Suppressor macrophage treated with lipopolysaccharide for 1 hour (primary cell): ENCODE data around the gene GIGYF1.
"Not testable (repeated sequence)": the region's sequence is repeated elsewhere in the genome, so short reads cannot be mapped to it uniquely, and the experiment has no call there.

Experiments used
- DNase-seq, 3 donors: peaks; one replicate each; pipeline ENCODE4 v3.0.0-alpha.2; 2020 to 2022

GIGYF1 gene

DNA sequence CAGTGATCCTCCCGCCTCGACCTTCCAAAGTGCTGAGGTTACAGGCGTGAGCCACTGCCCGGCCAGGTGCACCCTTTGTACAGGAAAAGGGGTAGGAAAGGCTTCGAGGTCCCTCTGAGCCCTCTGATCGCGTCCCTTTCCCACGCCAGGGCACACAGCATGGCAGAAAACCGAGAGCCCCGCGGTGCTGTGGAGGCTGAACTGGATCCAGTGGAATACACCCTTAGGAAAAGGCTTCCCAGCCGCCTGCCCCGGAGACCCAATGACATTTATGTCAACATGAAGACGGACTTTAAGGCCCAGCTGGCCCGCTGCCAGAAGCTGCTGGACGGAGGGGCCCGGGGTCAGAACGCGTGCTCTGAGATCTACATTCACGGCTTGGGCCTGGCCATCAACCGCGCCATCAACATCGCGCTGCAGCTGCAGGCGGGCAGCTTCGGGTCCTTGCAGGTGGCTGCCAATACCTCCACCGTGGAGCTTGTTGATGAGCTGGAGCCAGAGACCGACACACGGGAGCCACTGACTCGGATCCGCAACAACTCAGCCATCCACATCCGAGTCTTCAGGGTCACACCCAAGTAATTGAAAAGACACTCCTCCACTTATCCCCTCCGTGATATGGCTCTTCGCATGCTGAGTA, 12.7 kb upstream of the GIGYF1 start:
- DNase-seq, result no peak

DNA sequence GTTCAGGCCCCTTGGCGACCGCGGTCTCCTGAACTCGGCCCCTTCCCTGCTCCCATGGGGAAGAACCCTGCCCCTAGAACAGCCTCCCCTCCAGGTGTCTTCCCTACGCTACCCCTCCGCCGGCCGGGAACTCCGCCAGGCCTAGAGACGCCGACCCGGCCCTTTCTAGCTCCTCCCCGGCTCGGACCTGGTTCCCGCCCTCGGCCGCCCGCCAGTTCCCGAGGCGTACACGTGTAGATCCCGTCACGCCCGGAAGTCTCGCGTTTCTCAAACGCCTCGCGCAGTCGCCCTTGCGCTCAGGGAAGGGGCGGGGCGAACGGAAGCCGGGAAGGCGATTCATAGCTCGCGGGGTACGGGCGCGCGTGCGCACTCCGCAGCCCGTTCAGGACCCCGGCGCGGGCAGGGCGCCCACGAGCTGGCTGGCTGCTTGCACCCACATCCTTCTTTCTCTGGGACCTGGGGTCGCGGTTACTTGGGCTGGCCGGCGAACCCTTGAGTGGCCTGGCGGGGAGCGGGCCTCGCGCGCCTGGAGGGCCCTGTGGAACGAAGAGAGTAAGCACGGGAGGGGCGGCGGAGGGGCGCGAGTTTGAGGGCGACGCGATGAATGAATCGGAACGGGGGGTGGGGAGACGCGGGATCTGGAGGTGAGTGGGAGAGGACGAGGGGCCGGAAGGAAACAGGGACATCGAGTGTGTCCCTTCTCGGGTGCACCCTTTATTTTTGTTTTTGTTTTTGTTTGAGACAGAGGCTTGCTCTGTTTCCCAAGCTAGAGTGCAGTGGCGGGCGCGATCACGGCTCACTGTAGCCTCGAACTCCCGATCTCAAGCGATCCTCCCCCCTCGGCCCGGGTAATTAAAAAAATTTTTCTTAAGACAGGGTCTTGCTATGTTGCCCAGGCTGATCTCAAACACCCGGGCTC, 12.0 kb upstream of the GIGYF1 start, which contains the start of gene POP7:
POP7 (plus strand) TSS at position 369 of the 919 bp plus-strand sequence. CDS start 710 bp downstream, outside the sequence.
- peak; percentile 99 to 100 (median 100) for DNase-seq

DNA sequence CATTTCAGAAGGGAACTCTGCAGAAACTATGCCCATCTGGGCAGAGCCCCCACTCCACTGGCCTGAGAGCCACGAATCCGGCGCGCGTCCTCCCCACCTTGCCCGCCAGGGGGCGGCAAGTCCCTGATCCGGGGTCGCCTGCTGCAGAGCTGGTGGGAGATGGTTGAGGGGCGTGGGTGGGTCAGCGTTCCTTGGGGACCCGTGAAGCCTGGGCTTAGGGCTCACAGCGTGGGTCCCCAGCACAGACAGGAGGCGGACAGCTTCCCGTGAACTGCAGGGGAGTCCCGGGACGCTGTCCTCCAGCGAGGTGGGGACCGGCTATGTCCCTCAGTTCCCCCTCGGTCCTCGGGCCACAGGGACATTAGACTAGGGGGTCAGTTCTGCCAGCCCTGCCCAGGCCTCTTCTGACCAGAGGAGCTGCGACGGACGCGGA, 11.3 kb upstream of the GIGYF1 start:
- peak; percentile 75 to 89 (median 75) for DNase-seq

DNA sequence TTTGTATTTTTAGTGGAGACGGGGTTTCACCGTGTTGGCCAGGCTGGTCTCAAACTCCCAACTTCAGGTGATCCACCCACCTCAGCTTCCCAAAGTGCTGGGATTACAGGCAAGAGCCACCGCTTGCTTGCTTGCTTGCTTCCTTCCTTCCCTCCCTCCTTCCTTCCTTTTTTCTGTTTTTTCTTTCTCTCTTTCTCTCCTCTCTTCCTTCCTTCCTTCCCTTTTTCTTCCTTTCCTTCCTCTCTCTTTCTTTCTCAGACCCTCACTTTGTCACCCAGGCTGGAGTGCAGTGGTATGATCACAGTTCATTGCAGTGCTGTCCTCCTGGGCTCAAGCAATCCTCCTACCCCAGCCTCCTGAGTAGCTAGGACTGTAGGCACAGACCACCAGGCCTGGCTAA, 7.0 kb upstream of the GIGYF1 start:
- not testable (repeated sequence) for DNase-seq

DNA sequence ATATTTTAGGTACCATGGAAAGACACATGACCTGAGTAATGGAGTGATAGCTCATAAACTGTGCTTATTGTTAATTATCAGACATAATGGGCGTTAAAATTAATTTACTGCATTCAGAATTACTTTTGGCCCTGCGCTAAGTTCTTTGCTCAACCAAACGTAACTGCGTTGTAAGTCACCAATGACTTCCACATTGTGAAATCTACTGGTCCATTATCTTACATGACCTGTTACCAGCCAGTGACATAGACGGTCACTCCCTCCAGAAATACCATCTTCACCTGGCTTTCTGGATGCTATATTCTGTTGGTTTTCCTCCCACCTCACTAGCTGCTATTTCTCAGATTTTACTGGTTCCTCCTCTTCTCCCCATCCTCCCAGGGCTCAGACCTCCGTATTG, 5.0 kb upstream of the GIGYF1 start:
- no peak for DNase-seq

DNA sequence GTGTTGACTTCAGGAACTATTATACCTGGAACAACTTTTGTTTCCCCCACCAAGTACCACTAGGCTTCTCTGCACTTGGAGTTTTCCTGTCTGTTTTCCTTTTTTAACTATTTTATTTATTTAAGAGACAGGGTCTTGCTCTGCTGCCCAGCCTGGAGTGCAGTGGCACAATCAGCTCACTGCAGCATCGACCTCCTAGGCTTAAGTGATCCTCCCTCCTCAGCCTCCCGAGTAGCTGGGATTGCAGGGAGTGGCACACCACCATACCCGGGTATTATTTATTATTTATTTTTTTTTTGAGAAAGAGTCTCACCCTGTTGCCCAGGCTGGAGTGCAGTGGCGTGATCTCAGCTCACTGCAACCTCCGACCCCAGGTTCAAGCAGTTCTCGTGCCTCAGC, 2.1 kb upstream of the GIGYF1 start:
- no peak for DNase-seq

DNA sequence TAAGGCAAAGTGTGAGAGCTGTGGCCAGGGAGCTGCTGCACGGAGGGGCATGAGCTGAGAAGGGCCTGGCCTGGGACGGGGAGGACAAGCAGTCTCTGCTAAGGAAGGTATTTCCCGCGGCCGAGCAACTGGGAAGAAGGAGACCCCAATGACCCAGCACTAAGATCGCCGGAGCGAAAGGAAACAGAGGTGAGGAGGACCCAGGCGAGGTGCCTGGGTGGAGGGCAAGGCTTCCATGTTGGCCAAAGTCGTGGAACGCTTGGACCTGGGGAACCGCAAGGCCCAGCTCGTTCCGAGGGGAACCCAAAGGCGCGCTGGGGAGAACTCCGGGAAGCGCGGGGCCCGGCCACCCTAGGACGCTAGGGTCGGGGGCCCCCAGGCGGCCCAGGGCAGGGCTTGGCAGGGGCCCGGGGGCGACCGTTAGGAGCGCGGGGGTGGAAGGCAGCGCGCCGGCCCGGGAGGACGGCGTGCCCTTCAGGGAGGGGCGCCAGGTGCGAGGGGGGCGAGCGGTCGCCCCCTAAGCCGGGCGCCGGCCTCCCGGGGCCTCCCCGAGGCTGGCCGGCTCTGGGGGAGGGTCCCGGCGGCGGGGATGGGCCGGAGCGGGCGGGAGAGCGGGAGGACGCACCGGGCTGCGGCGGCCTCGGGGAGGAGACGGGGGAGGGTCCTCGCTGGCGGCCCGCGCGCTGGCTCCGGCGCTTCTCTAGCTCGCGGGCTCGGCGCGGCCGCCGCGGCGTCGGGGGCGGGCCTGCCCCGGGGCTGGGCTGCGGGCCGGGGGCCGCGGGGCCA, 545 bp downstream of the GIGYF1 start:
- DNase-seq, result peak in 1 of 3 donors; percentile 45

DNA sequence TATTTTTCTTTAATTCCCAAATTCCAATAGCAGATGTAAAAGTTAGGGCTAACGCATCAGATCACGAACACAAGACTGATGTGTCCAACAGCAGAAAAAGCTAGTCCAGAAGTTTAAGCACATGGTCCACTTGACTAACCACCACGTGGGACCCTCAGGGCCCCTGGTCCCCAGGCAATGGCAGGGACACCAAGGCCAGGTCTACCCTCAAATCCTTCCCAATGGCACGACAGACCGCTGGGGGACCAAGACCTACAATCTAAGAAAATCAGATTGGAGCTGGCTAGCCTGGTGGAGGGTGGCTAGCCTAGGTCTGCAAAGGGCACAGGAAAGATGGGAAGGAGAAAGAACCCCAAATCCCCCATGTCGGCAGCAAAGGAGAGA, 1.5 kb downstream of the GIGYF1 start:
- DNase-seq, result no peak

DNA sequence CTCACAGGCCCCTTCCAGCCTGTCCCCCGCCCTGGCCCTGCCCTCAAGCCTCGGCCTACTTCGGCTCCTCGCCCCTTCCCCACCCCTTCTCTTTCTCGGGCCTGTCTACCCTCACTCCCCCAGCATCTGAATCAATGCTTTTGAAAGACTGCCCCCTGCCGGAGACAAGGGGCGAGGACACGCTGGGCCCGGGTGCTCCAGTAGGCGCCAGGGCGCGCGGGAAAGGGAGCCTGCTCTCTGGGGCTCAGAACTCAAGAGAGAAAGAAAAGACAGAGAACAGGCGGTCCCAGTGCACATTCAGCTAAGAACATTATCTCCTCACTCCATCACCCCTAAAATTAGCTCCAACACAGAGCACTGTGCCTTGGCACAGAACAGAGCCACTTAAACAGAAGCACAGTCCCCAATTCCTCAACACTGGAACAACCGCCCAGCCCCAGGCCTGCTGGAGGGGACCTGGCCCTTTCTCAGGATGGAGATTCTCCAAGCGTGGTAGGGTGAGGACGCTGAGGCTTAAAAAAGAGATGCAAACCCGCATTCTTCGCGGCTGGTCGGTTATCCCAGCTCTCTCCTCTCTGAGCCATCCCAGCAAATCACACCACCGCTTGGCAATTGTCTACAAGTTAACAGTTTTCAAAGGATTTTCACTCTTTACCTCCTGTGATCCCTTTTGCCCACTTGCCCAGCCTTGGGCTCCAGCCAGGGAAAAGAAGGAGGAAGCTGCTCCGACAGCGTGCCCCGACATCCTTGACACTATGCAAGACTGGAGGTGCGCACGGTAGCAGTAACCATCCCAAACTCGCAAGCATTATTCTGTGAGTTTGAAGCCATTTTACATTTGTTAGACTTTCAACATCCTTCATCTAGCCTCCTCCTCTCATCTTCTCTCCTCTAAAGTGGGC, 2.1 kb downstream of the GIGYF1 start:
- peak; percentile 85 to 90 (median 88) for DNase-seq

DNA sequence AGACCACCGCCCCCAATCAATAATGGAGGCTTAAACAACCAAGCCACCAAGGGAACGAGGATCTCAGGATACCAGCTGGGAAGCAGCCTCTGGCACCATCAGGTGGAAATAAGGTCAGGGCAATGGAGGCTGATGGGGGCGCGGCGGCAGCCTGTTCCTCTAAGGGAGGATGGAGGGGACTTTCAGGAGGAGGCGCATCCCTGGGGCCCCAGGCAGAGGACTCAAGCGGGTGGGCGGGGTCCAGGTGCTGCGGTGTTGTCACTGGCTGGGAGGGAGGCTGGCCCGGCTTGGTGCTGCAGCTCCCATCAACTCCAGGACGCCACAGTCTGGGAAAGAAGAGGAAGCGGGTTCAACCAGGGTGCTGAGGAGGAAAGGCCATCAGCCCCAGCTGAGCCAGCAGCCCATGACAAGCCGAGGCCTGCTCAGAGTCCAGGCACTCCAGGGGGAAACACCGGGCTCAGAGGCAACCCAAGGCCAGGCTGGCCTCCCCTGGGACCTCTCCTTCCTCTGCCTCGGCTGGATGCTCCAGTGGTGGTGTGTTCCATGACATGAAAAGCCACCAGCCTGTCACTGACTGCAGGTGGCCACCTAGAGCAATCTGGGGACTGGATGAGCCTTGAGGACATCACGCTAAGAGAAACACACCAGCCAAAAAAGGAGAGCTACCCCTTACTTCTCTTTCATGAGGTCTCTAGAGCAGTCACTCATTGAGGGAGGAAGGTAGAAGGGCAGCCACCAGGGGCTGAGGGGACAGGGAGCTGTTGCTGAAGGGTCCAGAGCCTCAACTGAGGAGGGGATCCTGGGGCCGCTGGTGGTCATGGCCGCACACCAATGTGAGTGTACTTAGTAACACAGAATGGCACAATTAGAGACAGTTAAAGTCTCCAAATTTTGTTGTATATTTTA, 4.6 kb downstream of the GIGYF1 start:
- DNase-seq, result no peak

DNA sequence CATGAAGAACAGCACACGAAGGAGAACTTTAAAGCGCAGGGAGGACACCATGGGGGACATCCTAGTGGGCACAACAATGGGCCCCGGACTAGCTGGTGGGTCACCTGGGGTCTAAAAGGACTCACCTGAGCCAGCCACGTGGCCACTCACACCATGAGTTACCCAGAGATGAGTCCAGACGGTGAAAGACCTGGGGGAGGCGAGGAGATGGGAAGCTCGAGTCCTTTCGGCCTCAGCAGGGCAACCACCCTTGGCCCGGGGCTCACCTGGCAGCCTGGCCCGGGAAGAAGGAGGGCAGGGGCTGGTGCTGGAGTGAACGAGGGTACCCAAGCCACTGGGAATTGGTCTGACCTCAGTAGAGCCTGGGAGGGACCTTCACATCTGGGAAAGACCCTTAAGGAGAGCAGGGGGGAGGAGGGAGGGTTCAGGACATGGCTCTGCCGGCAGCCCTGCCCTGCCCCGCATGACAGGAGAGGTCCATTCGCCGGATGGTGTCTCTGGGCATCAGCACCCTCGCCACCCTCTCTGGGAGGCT, 5.7 kb downstream of the GIGYF1 start:
- DNase-seq, result no peak

DNA sequence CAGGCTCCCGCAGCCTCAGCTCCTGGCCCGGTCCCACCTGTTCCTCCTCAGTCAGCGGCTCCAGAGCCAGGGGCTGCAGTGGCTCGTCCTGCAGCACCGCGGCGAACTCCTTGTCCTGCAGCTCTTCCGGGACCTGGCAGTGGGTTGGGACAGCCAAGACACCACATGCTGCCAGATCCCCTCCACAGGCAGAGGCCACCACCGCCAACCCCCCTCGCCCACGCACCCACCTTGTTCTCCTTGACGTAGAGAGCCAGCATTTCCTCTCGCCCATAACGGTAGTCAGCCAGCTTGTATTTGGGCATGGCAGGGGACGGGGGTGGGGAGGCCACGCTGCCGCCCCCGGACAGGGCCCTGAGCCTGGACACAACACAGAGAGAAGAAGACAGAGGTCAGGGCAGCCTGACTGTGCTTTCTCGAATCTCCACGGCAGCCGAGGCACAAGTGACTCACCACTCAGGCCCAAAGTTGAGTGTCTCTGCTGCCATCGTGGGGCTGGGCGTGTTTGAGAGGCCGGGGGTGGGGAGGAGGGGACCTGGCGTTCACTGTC, 6.2 kb downstream of the GIGYF1 start:
- DNase-seq, result peak in 1 of 3 donors; percentile 38

DNA sequence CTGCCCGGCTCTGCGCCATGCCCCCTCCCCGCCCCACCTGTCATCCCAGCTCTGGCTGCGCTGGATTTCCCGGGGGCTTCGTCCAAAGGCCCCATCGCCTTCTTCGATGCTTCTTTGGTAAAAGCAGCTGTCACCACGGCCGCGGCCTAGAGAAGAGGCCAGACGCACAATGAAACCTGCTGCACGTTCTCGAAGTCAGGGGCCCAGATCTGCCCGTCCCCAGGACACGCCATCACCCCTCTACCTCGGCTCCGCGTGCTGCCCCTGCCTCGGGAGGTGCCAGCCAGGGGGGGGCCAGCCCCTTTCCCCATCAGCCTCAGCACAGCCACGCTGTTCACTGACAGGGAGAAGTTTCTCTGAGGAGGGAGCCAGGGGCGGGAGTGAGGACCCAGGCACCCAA, 6.8 kb downstream of the GIGYF1 start:
- no peak for DNase-seq

DNA sequence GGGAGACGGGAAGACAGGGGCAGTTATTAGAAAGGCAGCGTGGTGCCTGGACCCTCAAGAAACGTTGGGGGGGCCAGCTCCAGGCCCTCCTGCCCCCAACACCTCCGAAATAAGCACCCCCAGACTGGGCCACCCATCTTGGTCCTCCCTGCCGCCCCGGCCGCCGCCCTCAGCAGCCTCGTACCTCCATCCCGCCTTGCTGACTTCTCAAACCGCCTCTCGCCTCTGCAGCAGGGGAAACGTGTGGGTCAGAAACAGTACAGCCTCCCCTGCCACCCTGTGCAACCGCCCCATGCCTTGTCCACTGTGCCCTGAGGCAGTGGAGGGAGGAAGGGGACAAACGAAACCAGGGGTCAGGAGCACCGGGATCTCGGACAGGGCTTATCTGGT, 7.2 kb downstream of the GIGYF1 start:
- DNase-seq, result no peak

DNA sequence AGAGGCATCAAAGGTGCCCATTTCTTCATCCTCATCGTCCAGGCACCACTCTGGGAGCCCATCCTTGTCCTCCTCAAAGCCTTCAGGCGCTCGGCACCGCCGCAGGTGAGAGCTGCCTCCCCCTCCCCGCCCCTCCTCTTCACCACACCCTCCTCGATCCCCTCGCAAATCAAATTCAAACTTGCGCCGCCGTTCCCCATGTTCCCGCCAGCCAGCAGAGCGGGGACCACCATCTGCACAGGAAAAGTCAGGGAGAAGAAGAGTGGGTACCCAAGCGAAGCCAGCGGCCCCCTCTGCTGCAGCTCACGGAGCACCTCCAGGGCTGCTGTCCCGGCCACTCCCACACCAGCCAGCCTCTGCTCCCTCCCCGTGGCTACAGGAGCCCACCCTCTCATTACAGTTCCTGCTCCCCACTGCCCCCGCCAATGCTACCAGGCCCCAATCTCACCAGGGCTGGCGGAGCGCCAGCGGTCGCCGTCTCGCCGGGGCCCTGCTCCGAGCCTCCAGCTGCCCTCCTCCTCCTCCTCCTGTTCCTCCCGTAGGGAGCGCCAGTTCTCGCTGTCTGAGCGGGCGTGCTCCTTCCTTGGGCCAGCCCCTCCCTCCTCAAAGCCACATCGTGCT, 7.7 kb downstream of the GIGYF1 start:
- no peak for DNase-seq

DNA sequence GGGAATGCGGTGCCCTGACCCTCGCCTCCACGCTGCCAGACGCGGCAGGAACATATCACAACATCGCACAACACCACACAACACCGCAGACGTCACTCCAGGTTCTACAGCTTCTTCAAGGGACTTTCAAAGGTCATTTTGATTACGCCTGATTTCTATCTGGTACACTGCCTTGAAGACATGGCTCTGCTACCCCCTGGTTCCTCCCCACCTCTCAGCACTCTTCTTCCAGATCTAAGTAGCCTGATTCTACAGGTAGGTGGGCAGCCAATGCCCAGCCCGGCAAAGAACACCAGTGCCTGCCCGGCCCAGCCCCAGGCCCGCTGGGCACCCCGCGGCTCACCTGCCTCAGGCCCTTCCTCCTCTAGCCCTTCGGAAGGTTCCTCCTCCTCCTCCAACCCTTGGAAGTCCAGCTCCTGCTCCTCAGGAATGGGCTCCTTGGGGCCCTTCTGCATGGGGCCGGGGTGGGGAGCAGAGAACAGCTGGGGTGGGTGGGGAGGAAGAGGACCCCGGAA, 8.4 kb downstream of the GIGYF1 start:
- no peak for DNase-seq

DNA sequence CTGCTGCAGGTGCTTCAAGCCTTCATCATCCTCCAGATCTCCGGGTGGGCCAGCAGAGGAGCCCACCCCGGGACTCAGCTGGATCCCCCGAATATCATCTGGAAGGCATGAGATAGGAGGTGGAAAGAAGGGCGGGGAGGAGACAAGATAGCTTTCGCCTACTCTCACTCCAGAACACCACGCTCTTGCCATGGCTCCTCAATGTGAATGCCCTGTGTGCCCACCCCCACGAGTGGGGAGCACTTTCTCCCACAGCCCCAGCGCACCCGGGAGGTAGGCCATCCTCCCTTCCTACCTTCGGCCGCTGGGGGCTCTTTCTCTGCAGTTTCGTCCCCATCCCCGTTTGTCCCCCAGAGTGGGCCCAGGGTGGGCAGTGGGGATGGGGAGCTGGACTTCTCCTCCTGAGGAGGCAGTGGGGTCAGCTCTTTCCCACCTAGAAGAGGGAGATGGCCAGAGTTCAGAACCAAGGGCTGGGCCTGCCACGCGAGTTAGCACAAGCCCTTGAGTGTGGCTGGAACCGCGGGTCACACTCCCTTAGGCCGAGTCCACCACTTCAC, 8.9 kb downstream of the GIGYF1 start:
- no peak for DNase-seq

DNA sequence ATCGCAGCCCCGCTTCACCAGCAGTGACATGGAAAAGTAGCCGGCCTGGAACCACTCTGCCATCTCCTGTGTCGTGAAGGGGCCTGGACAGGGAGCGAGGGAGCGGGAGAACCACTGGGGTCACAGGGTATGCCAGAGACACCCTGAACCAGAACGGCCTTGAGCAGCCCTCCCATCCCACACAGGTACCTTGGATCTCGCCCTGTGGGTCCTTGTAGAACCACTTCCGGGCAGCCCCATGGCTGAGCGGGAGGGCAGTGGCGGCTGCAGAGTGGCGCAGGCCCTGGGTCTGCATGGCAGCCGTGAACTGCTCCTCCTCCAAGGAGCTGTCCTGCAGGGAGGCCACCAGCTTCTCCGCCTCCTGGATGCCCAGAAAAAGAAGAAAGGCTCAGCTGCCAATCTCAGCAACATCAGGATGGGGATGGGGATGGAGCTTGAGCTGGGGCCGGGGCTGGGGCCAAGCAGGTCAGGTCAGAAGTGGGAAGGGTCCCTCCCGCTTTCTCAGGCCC, 9.5 kb downstream of the GIGYF1 start:
- DNase-seq, result no peak
